Stimulated activated effector memory CD8-positive, alpha-beta T cell treated with anti-CD3 and anti-CD28 coated beads, Interleukin-12 subunit alpha, Interleukin-12 subunit beta, amount 100 ng/mL, for 72 hours (primary cell): ENCODE measurements around the gene PPM1J.

Experiments
- ATAC-seq: fragments of 150-1000 bp; cut with Tn5 transposase; 2 replicates; pipeline ENCODE4 v1.10.0; 2021
- DNase-seq, 2 donors: peaks; one replicate each; pipeline ENCODE4 v3.0.0; 2021 to 2022; ENCODE audit warnings: low spot score in 2 of 2
- H3K27ac Mint-ChIP-seq: one replicate; pipeline ENCODE4 v1.8.0; 2022; ENCODE audit warnings: mild to moderate bottlenecking, mixed read lengths
- H3K36me3 Mint-ChIP-seq: one replicate; pipeline ENCODE4 v1.8.0; 2022; ENCODE audit warnings: mild to moderate bottlenecking, mixed read lengths
- H3K4me1 Mint-ChIP-seq: one replicate; pipeline ENCODE4 v1.8.0; 2022; ENCODE audit warnings: mixed read lengths
- H3K4me3 Mint-ChIP-seq: one replicate; pipeline ENCODE4 v1.8.0; 2022; ENCODE audit warnings: mild to moderate bottlenecking, mixed read lengths
- H3K9me3 Mint-ChIP-seq: one replicate; pipeline ENCODE4 v1.8.0; 2022; ENCODE audit warnings: mixed read lengths

PPM1J gene

DNA sequence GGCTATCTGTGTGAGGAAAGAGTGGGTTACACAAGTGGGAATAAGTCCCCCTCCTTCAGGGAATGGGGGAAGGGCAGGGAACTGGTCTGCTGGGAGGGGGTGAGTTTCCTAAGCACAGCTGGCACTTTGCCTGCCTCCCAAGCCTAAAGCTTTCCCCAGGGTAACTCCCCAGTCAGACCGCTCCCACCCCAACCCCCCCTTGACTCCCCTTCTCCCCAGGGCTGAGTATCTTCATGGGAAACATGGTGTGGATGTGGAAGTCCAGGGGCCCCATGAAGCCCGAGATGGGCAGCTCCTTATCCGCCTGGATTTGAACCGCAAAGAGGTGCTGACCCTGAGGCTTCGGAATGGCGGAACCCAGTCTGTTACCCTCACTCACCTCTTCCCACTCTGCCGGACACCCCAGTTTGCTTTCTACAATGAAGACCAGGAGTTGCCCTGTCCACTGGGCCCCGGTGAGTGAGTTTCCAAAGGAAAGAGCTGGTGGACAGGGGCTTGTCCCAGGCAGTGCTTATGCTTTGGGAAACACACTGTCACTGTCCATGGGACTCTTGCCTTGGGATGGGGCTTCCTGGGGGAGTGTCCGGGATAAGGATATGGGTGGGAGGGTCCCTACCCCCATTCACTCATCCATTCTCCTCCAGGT, 25.8 kb downstream of the PPM1J start:
- H3K9me3 Mint-ChIP-seq, result no peaks in the 10 kb centered on the region
- DNase-seq, result no peak
- H3K36me3 Mint-ChIP-seq, result peaks cover 33% of the 10 kb centered on the region
- H3K4me1 Mint-ChIP-seq, result peaks cover 20% of the 10 kb centered on the region
- H3K4me3 Mint-ChIP-seq, result no peak overlapping the region
- H3K27ac Mint-ChIP-seq, result peak overlapping the region; percentile 83
- no peak for ATAC-seq

DNA sequence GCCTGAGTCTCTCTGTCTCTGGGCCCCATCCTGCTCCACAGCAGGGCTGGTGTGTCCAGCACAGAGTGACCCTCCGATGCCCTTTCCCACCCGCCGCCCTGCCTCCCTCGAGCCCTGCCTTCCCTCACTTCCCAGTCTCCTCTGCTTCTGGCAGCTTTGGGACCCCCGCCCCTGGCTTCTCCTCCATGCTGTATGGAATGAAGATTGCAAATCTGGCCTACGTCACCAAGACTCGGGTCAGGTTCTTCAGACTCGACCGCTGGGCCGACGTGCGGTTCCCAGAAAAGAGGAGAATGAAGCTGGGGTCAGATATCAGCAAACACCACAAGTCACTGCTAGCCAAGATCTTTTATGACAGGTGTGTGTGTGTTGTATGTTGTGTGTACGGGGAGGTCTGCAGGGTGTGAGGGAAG, 26.3 kb downstream of the PPM1J start:
- Mint-ChIP-seq H3K4me3 (no peak overlapping the region), H3K9me3 (no peaks in the 10 kb centered on the region), H3K27ac (peak overlapping the region; percentile 83), H3K4me1 (peaks cover 20% of the 10 kb centered on the region), H3K36me3 (peaks cover 29% of the 10 kb centered on the region)
- DNase-seq, result no peak
- no peak for ATAC-seq

- H3K36me3 Mint-ChIP-seq, result peaks cover 21% of the 10 kb centered on the region
- DNase-seq (no peak), ATAC-seq (no peak)
- H3K4me3 Mint-ChIP-seq, result no peak overlapping the region
- no peaks in the 10 kb centered on the region for H3K9me3 Mint-ChIP-seq
- H3K27ac Mint-ChIP-seq, result peak overlapping the region; percentile 83
- H3K4me1 Mint-ChIP-seq, result peaks cover 20% of the 10 kb centered on the region
These were observed 27.2 kb downstream of the PPM1J start for GRCh38 chr1:112687785-112688496.

DNA sequence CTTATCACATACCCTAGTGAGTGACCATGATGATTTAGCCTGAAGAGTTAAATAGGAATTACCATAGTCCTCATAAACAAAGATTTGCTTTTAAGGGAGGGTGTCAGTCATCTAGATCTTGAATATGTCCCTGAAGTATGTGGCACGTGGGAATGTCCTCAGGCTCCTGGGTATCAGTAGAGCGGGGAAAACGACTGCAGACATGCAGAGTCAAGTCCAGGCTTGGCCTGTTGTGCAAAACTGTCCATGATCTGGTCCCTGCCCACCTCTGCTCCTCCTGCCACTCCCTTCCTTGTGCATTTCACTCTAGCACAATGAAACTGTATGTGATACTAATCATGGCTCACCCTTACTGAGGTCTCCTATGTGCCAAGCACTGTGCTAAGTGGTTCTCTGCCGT, 27.8 kb downstream of the PPM1J start:
- no peak for DNase-seq
- H3K36me3 Mint-ChIP-seq, result peaks cover 16% of the 10 kb centered on the region
- H3K27ac Mint-ChIP-seq, result no peak overlapping the region
- ATAC-seq, result no peak
- H3K9me3 Mint-ChIP-seq, result no peaks in the 10 kb centered on the region
- H3K4me3 Mint-ChIP-seq, result no peak overlapping the region
- H3K4me1 Mint-ChIP-seq, result peaks cover 20% of the 10 kb centered on the region

DNA sequence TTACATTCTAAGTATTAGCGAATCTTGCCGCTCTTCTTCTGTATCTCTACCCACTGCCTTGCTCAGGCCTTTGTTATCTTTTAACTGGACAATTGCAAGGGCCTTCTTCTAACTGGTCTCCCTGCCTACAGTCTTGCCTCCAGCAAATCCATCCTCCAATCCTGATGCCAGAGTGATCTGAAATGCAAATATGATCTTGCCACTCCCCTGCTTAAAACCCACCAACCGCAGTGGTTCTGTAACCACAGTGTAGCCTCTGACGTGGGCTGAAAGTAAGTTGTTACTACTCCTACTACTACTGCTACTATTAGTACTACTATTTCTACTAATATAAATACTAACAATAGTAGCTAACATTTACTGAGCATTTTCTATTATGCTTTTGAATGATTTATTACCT, 28.3 kb downstream of the PPM1J start:
- Mint-ChIP-seq H3K4me3 (no peak overlapping the region), H3K9me3 (no peaks in the 10 kb centered on the region), H3K27ac (no peak overlapping the region), H3K36me3 (peaks cover 16% of the 10 kb centered on the region), H3K4me1 (peaks cover 20% of the 10 kb centered on the region)
- DNase-seq (no peak), ATAC-seq (peak; percentile 53)

- DNase-seq (no peak), ATAC-seq (no peak)
- Mint-ChIP-seq H3K27ac (no peak overlapping the region), H3K36me3 (peaks cover 16% of the 10 kb centered on the region), H3K9me3 (no peaks in the 10 kb centered on the region), H3K4me3 (no peak overlapping the region), H3K4me1 (peaks cover 20% of the 10 kb centered on the region)
These were observed 28.7 kb downstream of the PPM1J start for GRCh38 chr1:112686417-112686816.

DNA sequence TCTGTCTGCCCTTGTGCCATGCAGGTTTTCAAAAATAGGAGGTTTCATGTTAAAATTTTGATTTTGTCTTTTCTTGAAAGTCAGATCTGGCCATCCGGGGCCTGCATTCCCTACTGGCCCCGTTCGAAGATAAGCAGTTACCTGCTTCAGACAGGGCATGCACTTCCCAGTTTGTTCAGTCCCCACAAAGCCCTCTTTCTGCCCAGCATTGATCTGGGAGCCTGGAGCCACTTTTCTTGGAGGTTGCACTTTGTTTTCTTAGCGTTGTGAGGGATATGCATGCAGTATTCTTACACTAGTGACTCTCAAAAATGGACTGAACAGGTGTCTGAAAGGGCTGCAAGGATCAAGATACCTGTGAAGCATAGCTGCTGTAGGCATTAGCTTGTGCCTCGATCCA, 29.2 kb downstream of the PPM1J start:
- ATAC-seq (no peak), DNase-seq (no peak)
- peaks cover 14% of the 10 kb centered on the region for H3K36me3 Mint-ChIP-seq
- H3K4me3 Mint-ChIP-seq, result no peak overlapping the region
- H3K4me1 Mint-ChIP-seq, result peaks cover 20% of the 10 kb centered on the region
- no peaks in the 10 kb centered on the region for H3K9me3 Mint-ChIP-seq
- no peak overlapping the region for H3K27ac Mint-ChIP-seq

DNA sequence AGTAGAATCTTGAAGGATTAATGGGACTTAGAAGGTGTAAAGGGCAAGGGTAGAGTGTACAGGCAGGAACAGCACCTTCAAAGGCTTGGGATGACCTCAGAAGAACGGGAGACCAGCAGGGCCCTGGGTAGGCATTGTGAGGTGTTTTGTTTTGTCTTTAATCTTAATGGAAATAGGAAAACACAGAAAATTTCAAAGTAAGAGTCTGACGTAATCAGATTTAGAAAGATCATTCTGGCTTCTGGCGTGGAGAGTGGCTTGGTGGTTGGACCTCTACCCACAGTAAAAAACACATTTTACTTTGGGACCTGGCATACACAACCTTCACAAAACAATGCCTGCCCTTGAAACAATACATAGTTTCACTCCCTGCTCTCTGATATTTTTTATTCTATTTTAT, 36.5 kb downstream of the PPM1J start:
- DNase-seq (no peak), ATAC-seq (no peak)
- Mint-ChIP-seq H3K9me3 (no peaks in the 10 kb centered on the region), H3K27ac (no peak overlapping the region), H3K4me3 (no peak overlapping the region), H3K4me1 (peaks cover 43% of the 10 kb centered on the region), H3K36me3 (peaks cover 14% of the 10 kb centered on the region)

DNA sequence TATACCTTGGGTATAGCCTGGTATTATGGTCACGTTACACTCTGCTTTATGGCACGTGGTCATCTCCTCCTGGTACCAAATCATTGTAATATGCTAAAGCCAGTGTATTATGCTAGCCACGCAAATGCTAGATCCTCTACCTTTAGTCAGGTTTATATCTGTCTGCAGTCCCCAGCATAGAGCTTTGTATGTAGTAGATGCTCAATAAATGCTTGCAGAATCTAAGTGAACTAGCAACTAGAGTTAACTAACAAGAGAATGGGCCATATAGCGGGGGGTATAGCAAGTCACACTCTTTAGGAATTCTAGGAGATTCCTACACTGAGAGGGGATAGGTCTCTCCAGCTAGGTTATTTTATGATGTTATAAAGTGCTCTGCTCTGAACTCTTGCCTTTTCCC, 37.6 kb downstream of the PPM1J start:
- no peaks in the 10 kb centered on the region for H3K9me3 Mint-ChIP-seq
- no peak for ATAC-seq
- no peak for DNase-seq
- H3K36me3 Mint-ChIP-seq, result peaks cover 25% of the 10 kb centered on the region
- H3K4me3 Mint-ChIP-seq, result no peak overlapping the region
- peaks cover 51% of the 10 kb centered on the region for H3K4me1 Mint-ChIP-seq
- no peak overlapping the region for H3K27ac Mint-ChIP-seq

DNA sequence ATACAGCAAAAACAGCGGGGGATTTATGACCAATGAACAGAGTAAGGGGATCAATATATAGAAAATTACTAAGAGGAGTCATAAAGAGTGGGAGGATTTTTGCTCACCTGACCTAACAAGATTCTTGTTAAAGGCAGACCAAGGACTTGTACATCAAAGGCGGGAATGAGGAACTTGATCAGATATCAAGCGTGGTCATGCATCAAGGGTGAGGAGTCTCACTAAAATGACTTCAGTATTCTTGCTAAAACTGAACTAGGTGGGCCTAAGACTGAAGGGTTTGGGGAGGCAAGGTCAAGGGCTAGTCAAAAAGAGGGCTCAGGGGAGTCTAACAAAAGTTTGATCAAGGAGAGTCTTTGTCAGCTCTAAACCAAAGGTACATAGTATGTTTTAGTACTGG, 38.6 kb downstream of the PPM1J start:
- Mint-ChIP-seq H3K36me3 (peaks cover 35% of the 10 kb centered on the region), H3K4me3 (no peak overlapping the region), H3K4me1 (peaks cover 56% of the 10 kb centered on the region), H3K9me3 (no peaks in the 10 kb centered on the region), H3K27ac (no peak overlapping the region)
- no peak for DNase-seq
- no peak for ATAC-seq

DNA sequence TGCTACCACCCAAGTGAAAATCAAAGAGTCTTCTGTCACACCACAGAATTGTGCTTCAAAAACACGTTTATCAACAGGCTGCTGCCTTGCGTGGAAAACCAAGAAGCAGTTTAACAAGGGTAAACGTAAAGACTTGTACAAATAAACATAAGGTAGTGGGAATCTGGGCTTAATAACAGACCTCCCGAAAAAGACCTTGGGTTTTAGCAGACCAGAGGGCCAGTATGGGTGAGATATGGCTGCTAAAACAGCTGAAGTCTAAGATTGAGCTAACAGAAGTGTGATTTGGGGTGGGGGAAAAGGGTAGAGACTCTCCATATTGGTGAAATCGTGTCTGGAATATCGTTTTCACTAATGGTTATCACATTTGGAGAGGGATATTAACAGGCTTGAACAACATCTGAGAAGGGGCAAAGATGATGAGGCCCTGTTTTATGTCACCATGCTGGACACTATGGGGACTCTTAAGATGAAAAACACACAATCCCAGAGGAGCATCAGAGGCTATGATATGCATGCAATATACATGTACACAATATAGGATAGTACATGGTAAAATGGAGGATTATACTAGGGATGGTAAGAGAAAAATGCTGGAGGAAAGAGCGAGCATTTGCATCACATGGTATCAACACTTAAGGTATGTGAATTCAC, 39.3 kb downstream of the PPM1J start:
- Mint-ChIP-seq H3K4me3 (peak overlapping the region; percentile 95), H3K4me1 (peaks cover 56% of the 10 kb centered on the region), H3K9me3 (no peaks in the 10 kb centered on the region), H3K36me3 (peaks cover 42% of the 10 kb centered on the region), H3K27ac (peak overlapping the region; percentile 99)
- DNase-seq (no peak), ATAC-seq (no peak)

- peak overlapping the region; percentile 99 for H3K27ac Mint-ChIP-seq
- peak overlapping the region; percentile 95 for H3K4me3 Mint-ChIP-seq
- ATAC-seq, result peak; percentile 75
- peaks cover 56% of the 10 kb centered on the region for H3K4me1 Mint-ChIP-seq
- peaks cover 49% of the 10 kb centered on the region for H3K36me3 Mint-ChIP-seq
- H3K9me3 Mint-ChIP-seq, result no peaks in the 10 kb centered on the region
- peak; percentile 46 to 76 for DNase-seq
These were observed 40.0 kb downstream of the PPM1J start for GRCh38 chr1:112674986-112675727.

DNA sequence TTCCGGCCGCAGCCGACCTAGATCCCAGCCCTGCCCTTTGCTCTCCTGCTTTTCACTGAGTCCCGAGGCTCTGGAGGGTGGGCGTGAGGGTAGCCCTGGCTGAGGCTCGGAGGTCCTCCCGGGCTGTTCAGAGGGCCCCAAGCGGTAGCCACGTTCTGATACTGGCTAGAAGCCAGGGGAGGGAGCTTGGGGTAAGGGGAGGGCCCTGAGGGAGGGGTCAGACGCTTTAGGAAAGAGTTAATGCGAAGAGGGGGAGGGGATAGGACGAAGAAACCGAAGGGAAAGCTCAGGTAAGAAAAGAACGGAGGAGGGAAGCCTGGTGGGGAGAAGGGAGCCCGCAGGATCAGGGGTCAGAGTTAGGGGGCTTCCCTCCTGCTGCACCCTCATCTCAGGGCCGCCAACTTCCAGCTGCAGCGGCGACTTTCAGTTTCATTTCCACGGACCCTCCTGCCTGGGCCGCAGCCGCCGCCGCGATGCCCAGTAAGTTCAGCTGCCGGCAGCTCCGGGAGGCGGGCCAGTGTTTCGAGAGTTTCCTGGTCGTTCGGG, 40.6 kb downstream of the PPM1J start, which contains the start of gene MOV10:
Gene MOV10 (plus strand): TSS at position 220 of the 546 bp plus-strand sequence. CDS start 254 bp downstream, at position 474.
- Mint-ChIP-seq H3K9me3 (no peaks in the 10 kb centered on the region), H3K27ac (peak within 1 kb of the TSS; percentile 99), H3K4me1 (peaks cover 56% of the 10 kb centered on the region), H3K36me3 (peaks cover 55% of the 10 kb centered on the region), H3K4me3 (peak within 1 kb of the TSS; percentile 95)
- DNase-seq (peak; percentile 27 to 82), ATAC-seq (peak; percentile 83)

DNA sequence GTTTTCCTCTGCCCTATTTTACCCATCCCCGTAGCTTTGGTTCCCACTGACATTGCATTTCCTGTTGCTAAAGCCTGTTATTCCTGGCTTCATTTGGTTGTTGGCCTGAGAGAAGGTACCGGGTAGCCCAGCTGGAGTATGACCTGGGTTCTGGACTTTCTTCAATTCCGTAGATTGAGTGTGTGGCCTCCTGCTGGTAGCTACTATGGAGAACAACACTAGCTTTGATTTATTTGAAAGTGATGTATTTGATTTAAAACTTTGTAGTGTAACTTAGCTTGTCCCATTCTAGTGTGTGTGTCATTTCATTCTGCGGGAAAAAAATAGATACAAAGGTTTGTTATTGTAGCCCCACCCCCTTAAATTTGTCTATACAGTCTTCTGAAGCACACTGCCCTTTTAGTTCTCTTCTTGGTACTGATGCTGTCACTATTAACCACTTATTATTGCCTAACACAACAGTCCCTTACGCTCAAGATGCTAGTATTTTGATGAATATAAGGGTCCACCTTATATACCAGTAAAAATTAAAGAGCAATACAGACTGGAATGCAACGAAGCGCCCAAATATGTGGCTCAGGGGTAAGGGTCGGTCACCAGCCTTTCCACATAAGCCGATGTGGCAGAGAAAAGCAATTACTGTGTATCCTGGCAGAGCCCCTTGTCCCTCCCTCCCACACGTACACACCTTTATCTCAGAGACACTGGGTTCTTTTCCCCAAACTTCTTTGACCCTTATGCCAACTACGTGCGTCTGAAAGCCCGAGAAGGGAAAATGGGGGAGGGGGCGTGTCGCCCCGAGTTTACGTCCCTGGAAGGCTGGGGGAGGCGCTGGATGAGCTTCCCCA, 41.3 kb downstream of the PPM1J start:
- DNase-seq, result no peak
- Mint-ChIP-seq H3K27ac (peak overlapping the region; percentile 99), H3K4me1 (peaks cover 58% of the 10 kb centered on the region), H3K9me3 (no peaks in the 10 kb centered on the region), H3K4me3 (peak overlapping the region; percentile 95), H3K36me3 (peaks cover 62% of the 10 kb centered on the region)
- no peak for ATAC-seq
